IPS-11a (cell line): ENCODE measurements around the gene SMYD3.

Experiments
- H3K4me3 ChIP-seq: one replicate; pipeline ENCODE4 v1.5.1; 2013; ENCODE audit warnings: low read depth, low read length, control low read depth

Gene SMYD3

GRCh38 chr1:246220495-246221065 is 286.5 kb downstream of the SMYD3 start:
- no peak overlapping the region for H3K4me3 ChIP-seq

- no peak overlapping the region for H3K4me3 ChIP-seq
Observed at GRCh38 chr1:246219508-246220030, 287.5 kb downstream of the SMYD3 start.

GRCh38 chr1:246218686-246219085 is 288.4 kb downstream of the SMYD3 start:
- no peak overlapping the region for H3K4me3 ChIP-seq

DNA sequence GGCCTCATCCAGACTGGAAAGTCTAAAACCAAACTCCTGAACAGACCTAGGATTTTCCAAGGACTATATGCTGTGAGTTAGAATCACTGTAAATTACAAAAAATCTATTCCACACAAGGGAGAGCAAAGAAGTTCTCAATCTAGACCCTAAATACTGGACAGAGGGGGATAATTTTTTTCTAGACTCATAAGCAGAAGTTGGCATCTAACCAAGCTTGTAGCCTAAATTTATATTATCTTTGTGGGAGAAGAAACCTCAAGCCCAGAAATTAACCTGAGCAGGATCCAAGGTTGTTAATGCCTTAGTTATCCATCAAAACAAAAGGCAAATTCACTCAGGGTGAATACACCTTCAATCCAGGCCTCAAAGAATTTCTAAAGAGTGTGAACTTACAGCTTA is 290.2 kb downstream of the SMYD3 start:
- H3K4me3 ChIP-seq = no peak overlapping the region

DNA sequence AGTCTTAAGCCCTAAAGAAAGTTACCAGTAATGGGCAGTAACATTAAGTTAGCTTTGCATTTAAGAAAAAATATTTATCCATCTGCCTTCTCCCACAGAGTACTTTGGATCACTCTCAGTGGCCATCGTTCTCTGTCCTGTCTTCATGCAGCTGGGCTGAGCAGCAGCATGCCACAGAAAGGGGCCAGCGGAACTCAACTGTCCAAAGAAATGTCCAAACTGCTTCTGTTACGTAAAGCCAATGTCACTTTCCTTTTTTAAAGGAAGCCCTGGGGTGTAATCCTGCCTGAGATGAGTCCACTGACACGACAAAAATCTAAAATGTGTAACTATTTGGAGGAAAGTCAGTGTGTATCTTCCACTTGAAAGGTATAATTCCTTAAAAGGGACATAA is 291.6 kb downstream of the SMYD3 start:
- H3K4me3 ChIP-seq = no peak overlapping the region

- no peak overlapping the region for H3K4me3 ChIP-seq
Observed at GRCh38 chr1:246214708-246215509, 292.2 kb downstream of the SMYD3 start.

GRCh38 chr1:246213947-246214346 is 293.1 kb downstream of the SMYD3 start:
- H3K4me3 ChIP-seq = no peak overlapping the region

DNA sequence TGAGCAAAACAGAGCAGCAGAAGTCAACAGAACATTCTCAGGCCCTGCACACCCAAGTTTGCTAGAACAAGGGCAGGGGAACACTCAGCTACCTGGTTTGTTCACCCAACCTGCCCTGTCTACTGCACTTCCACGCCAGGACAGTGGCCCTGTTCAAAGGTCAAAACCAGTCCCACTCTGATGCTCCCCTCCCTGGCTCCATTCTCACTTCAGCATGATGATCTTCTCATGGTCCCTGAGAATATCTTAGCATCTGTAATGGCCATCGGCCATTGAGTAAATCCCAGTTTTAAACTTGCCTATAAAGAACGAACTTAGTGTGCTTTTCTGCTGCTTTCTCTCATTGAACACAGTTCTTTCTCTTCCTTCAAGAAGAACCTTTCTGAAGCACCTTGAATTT is 293.6 kb downstream of the SMYD3 start:
- H3K4me3 ChIP-seq = no peak overlapping the region

GRCh38 chr1:246213036-246213435 is 294.0 kb downstream of the SMYD3 start:
- H3K4me3 ChIP-seq = no peak overlapping the region

DNA sequence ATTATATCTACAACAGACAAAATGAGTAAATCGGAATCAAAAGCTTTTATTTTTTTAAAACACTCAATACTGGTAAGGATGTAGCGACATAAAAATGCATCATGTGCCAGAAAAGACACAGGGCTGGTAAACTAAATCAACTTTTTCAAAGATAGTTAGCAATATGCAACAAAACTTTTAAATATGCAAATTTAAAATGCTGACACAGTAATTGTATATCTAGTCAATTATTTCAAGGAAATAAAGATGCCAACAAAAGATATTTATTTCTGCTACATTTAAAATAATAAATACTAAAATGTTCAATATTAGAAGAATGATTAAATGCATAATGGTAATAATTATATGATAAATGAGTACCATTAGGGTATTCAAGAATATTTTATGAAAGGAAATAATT is 295.1 kb downstream of the SMYD3 start:
- H3K4me3 ChIP-seq = no peak overlapping the region

DNA sequence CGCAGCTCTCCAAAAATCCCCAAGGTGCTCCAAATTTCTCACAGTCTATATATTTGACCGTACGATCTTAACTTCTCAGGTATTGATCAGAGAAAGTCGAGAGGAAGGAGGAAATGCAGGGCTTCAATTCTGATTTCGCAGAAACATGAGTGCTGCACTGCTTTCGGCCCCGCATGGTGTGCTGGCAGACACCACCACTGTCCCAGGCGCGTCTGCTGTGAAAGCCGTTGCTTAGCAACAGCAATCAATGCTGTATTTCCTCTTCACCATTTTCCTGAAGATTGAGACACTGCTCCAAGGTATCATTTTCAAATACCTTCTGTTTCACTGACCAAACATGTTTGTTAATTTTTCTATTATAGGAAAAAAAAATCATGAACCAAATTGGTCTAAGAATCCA is 296.3 kb downstream of the SMYD3 start:
- H3K4me3 ChIP-seq = no peak overlapping the region

DNA sequence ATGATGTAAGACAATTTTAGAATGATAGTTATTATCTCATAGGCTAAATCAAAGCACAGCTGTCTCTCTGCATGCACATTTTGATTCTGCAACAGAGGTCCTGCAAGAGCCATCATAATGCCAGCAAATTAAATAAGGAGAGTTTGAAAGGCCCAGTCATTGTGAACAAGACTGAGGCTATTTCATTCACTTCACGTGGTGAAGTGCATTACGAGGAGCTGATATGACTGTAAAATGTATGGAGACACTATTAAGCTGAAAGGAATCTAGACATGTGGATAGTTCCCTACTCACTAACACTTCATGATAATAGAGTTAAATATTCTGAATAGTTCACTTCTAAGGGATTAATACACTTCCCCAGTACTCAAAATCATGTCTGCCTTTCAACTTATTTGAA is 299.0 kb downstream of the SMYD3 start:
- no peak overlapping the region for H3K4me3 ChIP-seq

DNA sequence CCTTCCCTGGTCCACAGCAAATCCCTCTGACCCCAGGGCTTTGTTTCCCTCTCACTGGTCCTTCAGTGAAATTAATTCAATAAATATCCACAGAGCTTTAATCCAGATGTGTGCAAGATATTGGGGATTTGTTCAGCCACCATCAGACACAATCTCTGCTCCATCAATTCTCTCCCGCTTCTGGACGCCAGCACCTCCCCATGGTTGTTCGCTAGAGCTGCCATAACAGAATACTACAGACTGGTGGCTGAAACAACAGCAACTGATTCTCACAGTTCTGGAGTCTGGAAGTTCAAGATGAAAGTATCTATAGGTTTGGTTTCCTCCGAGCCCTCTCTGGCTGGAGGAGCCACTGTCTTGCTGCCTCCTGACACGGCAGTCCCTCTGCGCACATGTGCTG is 303.9 kb downstream of the SMYD3 start:
- H3K4me3 ChIP-seq = no peak overlapping the region

- H3K4me3 ChIP-seq = no peak overlapping the region
Observed at GRCh38 chr1:246200738-246201137, 306.3 kb downstream of the SMYD3 start.

GRCh38 chr1:246200225-246200624 is 306.9 kb downstream of the SMYD3 start:
- H3K4me3 ChIP-seq = no peak overlapping the region

GRCh38 chr1:246199086-246199645 is 307.9 kb downstream of the SMYD3 start:
- no peak overlapping the region for H3K4me3 ChIP-seq

DNA sequence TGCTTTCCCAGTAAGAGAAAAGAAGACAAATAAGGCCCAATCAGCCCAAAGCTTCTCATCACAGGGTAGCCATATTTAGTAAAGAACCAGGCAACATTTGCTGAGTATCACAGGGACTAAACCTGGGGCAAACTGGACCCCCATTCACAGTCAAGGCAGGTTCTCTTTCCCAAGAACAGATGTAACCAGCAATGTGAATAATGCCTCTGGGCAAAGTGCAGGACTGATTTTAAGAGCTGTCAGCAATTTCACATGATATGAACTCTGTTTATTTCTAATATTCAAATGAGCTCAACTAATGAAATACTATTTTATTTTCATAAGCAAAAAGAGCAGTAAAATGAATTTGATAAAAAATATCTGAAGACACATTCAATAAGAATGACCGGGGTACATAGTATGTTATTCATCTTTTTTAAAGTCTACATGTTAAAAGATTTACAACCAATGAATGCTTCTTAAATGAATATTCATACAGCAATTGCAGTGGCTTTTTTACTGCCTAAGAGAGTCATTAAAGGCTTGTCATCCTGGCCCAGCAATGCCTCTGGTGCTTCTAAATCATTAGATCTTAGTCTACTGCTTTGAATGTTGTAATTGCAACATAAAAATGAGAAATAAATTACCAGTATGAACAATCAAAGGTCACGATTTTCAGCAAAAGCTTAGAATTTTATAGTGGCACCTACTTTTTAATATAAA is 308.8 kb downstream of the SMYD3 start:
- no peak overlapping the region for H3K4me3 ChIP-seq

GRCh38 chr1:246197076-246197475 is 310.0 kb downstream of the SMYD3 start:
- H3K4me3 ChIP-seq = no peak overlapping the region

GRCh38 chr1:246195296-246195695 is 311.8 kb downstream of the SMYD3 start:
- H3K4me3 ChIP-seq = no peak overlapping the region

DNA sequence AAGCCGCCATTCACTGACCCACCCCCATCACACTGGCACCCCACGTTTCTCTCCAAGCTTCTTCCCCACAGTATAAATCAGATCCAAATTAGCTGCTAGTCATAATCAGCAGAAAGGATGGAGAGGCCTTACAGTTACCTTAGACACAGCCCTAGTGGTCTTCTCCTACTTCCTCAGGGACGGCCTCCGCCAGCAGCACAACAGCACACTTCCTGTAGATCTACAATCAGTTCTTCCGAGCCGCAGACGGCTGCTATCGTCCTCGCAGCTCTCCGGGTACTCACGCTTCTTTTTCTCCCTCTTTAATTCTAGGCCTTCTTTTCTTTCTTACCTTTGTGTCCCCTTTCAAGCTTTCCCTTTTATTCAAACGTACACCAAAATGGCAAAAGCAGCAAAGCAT is 313.5 kb downstream of the SMYD3 start:
- H3K4me3 ChIP-seq = no peak overlapping the region

DNA sequence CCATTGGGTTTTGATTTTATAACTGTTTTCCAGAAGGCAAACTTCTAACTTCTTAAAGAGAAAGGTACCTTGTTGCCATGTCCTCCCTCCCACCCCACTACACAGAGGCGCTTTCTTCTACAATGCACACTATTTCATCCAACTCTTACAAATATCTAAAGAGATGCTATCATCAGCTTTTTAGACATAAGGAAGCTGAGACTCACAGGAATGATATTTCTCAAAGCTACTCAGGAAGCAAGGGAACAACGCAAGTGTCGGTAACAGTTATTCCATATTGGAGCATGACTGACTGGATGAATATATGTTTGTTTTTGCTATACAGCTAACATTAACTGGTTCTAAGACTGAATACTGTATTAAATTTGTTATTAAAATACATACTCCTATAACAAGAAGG is 318.0 kb downstream of the SMYD3 start:
- no peak overlapping the region for H3K4me3 ChIP-seq
